ENCODE results near the gene CRTC2.

Gene CRTC2

GRCh38 chr1:153934746-153935145, 23.7 kb downstream of the CRTC2 start:
- no peak for TF ChIP-seq CTCF (IDR thresholded peaks at IDR 0.05; ENCODE audit: low read length, missing control alignments)
- DNase-seq (ENCODE audit: low read depth) = no peak
- H3K4me3 ChIP-seq (replicated peaks; ENCODE audit: low read depth, low read length) = no peak overlapping the region

- no peak for TF ChIP-seq CTCF (IDR thresholded peaks at IDR 0.05; ENCODE audit: low read length, missing control alignments)
- no peak for DNase-seq (ENCODE audit: low read depth)
- H3K4me3 ChIP-seq (replicated peaks; ENCODE audit: low read depth, low read length) = no peak overlapping the region
These were observed 24.5 kb downstream of the CRTC2 start for GRCh38 chr1:153933955-153934354.

- DNase-seq (ENCODE audit: low read depth) = no peak
- TF ChIP-seq CTCF (IDR thresholded peaks at IDR 0.05; ENCODE audit: low read length, missing control alignments) = no peak
These were observed 25.0 kb downstream of the CRTC2 start for GRCh38 chr1:153933430-153933829.

GRCh38 chr1:153932156-153933131, 26.0 kb downstream of the CRTC2 start:
- H3K4me3 ChIP-seq (replicated peaks; ENCODE audit: low read depth, low read length) = no peak overlapping the region
- TF ChIP-seq CTCF (IDR thresholded peaks at IDR 0.05; ENCODE audit: low read length, missing control alignments) = no peak
- DNase-seq (ENCODE audit: low read depth) = no peak

More at GRCh38 chr1:153933430-153933829, 25.0 kb downstream of the CRTC2 start:
- no peak overlapping the region for H3K4me3 ChIP-seq (replicated peaks; ENCODE audit: low read depth, low read length)

GRCh38 chr1:153929981-153930948, 28.1 kb downstream of the CRTC2 start:
- no peak overlapping the region for H3K4me3 ChIP-seq (replicated peaks; ENCODE audit: low read depth, low read length)
- no peak for DNase-seq (ENCODE audit: low read depth)
- TF ChIP-seq CTCF (IDR thresholded peaks at IDR 0.05; ENCODE audit: low read length, missing control alignments) = no peak

- TF ChIP-seq CTCF (IDR thresholded peaks at IDR 0.05; ENCODE audit: low read length, missing control alignments) = no peak
- no peak for DNase-seq (ENCODE audit: low read depth)
- H3K4me3 ChIP-seq (replicated peaks; ENCODE audit: low read depth, low read length) = no peak overlapping the region
These were observed 29.0 kb downstream of the CRTC2 start for GRCh38 chr1:153929426-153929825.

Measured in fibroblast of pulmonary artery (primary cell).